ENCODE results near the gene CLDN4. TPM values are rescaled to one million over a fixed set of nuclear protein-coding genes. Genes with fewer than 3 reads are reported as not detected.
A peak's percentile ranks its signal among the peaks of the same experiment; 100 is the strongest.

The CLDN4 gene
- total RNA-seq, 1 experiment from 2014 or later, result 15.6 TPM

DNA sequence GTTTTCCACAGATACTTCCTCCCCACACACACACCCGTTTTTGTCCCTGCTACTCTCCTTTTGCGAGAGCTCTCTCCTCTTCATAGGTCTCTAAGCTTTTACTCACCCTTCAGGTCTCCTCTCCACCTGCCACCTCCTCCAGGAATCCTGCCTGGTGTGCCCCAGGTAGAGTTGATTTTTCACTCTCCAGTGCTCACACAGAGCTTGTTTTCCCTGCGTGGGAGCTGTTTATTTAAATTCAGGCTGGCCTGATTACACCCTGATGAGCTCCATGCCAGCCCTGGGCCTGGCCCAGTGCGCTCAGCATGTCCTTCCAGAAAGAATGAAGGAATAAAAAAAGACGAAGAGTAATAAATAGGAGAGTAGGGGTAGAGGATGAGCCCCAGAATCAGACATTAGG is 7.5 kb upstream of the CLDN4 start:
- peaks cover 31 to 37% of the 10 kb centered on the region in 2 experiments for H3K4me1 Mint-ChIP-seq
- Histone ChIP-seq H3K23ac (ENCODE audit: insufficient read length, low read depth, low read length) (no peak overlapping the region), H2AK5ac (ENCODE audit: insufficient read length, low read length) (no peak overlapping the region), H3K18ac (ENCODE audit: insufficient read length, low read depth, low read length) (no peak overlapping the region), H2AFZ (ENCODE audit: low read length) (no peak overlapping the region), H3K27ac (ENCODE audit: insufficient read length, low read depth, low read length) (no peak overlapping the region), H2BK12ac (ENCODE audit: insufficient read length, low read depth, low read length) (no peak overlapping the region), H2BK15ac (ENCODE audit: low read depth, low read length) (no peak overlapping the region), H2BK5ac (ENCODE audit: insufficient read length, low read length) (no peak overlapping the region), H4K5ac (ENCODE audit: insufficient read length, low read depth, low read length) (no peak overlapping the region), H2BK20ac (ENCODE audit: low read depth, low read length, poor library complexity, severe bottlenecking) (no peak overlapping the region), H3K9me3 (ENCODE audit: control insufficient read depth, low read depth, low read length) (no peaks in the 10 kb centered on the region), H3K79me1 (ENCODE audit: insufficient read depth, low read depth, low read length, poor library complexity, severe bottlenecking) (no peaks in the 10 kb centered on the region), H3K14ac (ENCODE audit: insufficient read depth, low read length) (no peak overlapping the region), H3K9ac (ENCODE audit: extremely low read depth, insufficient read length, low read length) (no peak overlapping the region), H3K4ac (ENCODE audit: low read depth, low read length) (no peak overlapping the region), H3K23me2 (ENCODE audit: insufficient read length, low read depth, low read length, poor library complexity, severe bottlenecking) (no peaks in the 10 kb centered on the region), H3K4me2 (ENCODE audit: insufficient read depth, insufficient read length, low read length) (no peak overlapping the region), H2BK120ac (ENCODE audit: low read depth, low read length, poor library complexity, severe bottlenecking) (no peak overlapping the region), H3K79me2 (ENCODE audit: insufficient read depth, low read length) (no peaks in the 10 kb centered on the region), H4K8ac (replicated peaks; ENCODE audit: insufficient read length, low read depth, low read length) (no peak overlapping the region), H3K4me1 (ENCODE audit: insufficient read depth, low read length) (peaks cover 2% of the 10 kb centered on the region; the same call in 1 of the 2 replicates), H3T11ph (ENCODE audit: low read length) (no peak overlapping the region), H4K20me1 (ENCODE audit: control insufficient read depth, insufficient read depth, insufficient read length) (no peaks in the 10 kb centered on the region), H3K56ac (ENCODE audit: insufficient read length, low read depth, low read length) (no peak overlapping the region), H4K91ac (ENCODE audit: insufficient read length, low read depth, low read length) (no peak overlapping the region), H3K27me3 (ENCODE audit: insufficient read depth, low read length) (no peaks in the 10 kb centered on the region)
- TF ChIP-seq, protein P1, sequence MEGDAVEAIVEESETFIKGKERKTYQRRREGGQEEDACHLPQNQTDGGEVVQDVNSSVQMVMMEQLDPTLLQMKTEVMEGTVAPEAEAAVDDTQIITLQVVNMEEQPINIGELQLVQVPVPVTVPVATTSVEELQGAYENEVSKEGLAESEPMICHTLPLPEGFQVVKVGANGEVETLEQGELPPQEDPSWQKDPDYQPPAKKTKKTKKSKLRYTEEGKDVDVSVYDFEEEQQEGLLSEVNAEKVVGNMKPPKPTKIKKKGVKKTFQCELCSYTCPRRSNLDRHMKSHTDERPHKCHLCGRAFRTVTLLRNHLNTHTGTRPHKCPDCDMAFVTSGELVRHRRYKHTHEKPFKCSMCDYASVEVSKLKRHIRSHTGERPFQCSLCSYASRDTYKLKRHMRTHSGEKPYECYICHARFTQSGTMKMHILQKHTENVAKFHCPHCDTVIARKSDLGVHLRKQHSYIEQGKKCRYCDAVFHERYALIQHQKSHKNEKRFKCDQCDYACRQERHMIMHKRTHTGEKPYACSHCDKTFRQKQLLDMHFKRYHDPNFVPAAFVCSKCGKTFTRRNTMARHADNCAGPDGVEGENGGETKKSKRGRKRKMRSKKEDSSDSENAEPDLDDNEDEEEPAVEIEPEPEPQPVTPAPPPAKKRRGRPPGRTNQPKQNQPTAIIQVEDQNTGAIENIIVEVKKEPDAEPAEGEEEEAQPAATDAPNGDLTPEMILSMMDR (conservative IDR thresholded peaks at IDR 0.05), result no peak
- no peak overlapping the region for H3K4me3 Mint-ChIP-seq
- peak overlapping the region in 1 of 3 experiments; percentile 6; a peak in 1 of 7 replicates for H3K27ac Mint-ChIP-seq
- DNase-seq, result no peak
- H3K36me3 Mint-ChIP-seq (ENCODE audit: insufficient read depth in 1 of 3, low read depth in 3 of 3), result no peaks in the 10 kb centered on the region
- peaks cover 25% of the 10 kb centered on the region for H3K27me3 Mint-ChIP-seq (ENCODE audit: low read depth)
- no peaks in the 10 kb centered on the region for H3K9me3 Mint-ChIP-seq
- WGBS (ENCODE audit: extremely low coverage, insufficient read length, low lambda C conversion rate), result no CpG with 5 or more reads among the region's 5 CpGs
